B cell (primary cell): ENCODE results near the gene ZNF441. TPM values are rescaled to one million over a fixed set of nuclear protein-coding genes. Genes with fewer than 3 reads are reported as not detected.

Source experiments
- ATAC-seq: fragments of 200-7000 bp; cut with Tn5 transposase; one replicate; pipeline ENCODE4 v1.10.0; 2021; ENCODE audit warnings: low read depth, mild to moderate bottlenecking, moderate number of reproducible peaks, moderate library complexity
- CTCF ChIA-PET: fragments of 350-600 bp; sonication (Branson Sonifier 250); formaldehyde crosslinking; loops from one replicate; lab custom pipeline; 2021; ENCODE audit warnings: antibody characterized with exemption, inconsistent platforms; lab: Charles Lee
- POLR2A ChIA-PET: fragments of 350-600 bp; sonication (Branson Sonifier 250); formaldehyde crosslinking; loops from one replicate; lab custom pipeline; 2021; ENCODE audit warnings: antibody characterized with exemption; lab: Charles Lee
- DNase-seq: peaks from one replicate; pipeline ENCODE4 v3.0.0; 2013
- H2AFZ ChIP-seq: 2 replicates; pipeline ENCODE4 v1.6.1; 2012; ENCODE audit warnings: mild to moderate bottlenecking, low read depth, low read length; ENCODE audit not compliant: insufficient read depth, poor library complexity, severe bottlenecking
- H3K27ac ChIP-seq, 2 donors: 1 replicate in 1 of 2; 2 replicates in 1 of 2; pipeline ENCODE4 v1.5.1; 2012 to 2013; ENCODE audit warnings: low read length in 2 of 2, mild to moderate bottlenecking in 2 of 2, moderate library complexity in 1 of 2
- H3K27me3 ChIP-seq, 4 experiments: fragments of 200-600 bp in 1 of 4; sonication (generic) in 1 of 4; replicated peaks in 1 of 4; 1 replicate in 2 of 4; 2 replicates in 2 of 4; pipeline versions ENCODE4 v1.6.1 to v1.7.0; 2013 to 2016; ENCODE audit warnings: low read length in 3 of 4, mild to moderate bottlenecking in 2 of 4, mixed read lengths in 1 of 4, moderate library complexity in 1 of 4; ENCODE audit not compliant: insufficient read depth in 4 of 4, control insufficient read depth in 3 of 4; ENCODE audit errors: control extremely low read depth in 1 of 4
- H3K36me3 ChIP-seq, 2 experiments: replicated peaks in 1 of 2; 1 replicate in 1 of 2; 2 replicates in 1 of 2; pipeline versions ENCODE4 v1.6.1 to v1.7.1; 2013; ENCODE audit warnings: low read length in 1 of 2; ENCODE audit not compliant: insufficient read depth in 2 of 2, control insufficient read depth in 1 of 2; ENCODE audit errors: control extremely low read depth in 1 of 2, extremely low read depth in 1 of 2
- H3K4me1 ChIP-seq, 2 donors: fragments of 200-600 bp in 1 of 2; sonication (generic) in 1 of 2; 1 replicate in 1 of 2; 2 replicates in 1 of 2; pipeline versions ENCODE4 v1.5.1 to v1.6.1; 2013 to 2017; ENCODE audit warnings: low read length in 2 of 2; ENCODE audit not compliant: control insufficient read depth in 2 of 2, insufficient read depth in 2 of 2
- H3K4me2 ChIP-seq: replicated peaks from 2 replicates; pipeline ENCODE3; 2012; ENCODE audit warnings: mild to moderate bottlenecking, low read depth, low read length; ENCODE audit not compliant: poor library complexity, severe bottlenecking
- H3K4me3 ChIP-seq, 5 experiments: fragments of 200-600 bp in 1 of 5; sonication (generic) in 1 of 5; 1 replicate in 3 of 5; 2 replicates in 2 of 5; pipeline versions ENCODE4 v1.5.1 to v1.7.0; 2011 to 2016; ENCODE audit warnings: low read length in 4 of 5, mild to moderate bottlenecking in 4 of 5, low read depth in 2 of 5, control low read depth in 1 of 5, moderate library complexity in 1 of 5; ENCODE audit not compliant: insufficient read depth in 1 of 5; ENCODE audit errors: control extremely low read depth in 1 of 5, extremely low read depth in 1 of 5
- H3K79me2 ChIP-seq: fragments of 200-600 bp; sonication (generic); one replicate; pipeline ENCODE4 v1.6.0; 2016; ENCODE audit warnings: low read length; ENCODE audit not compliant: control insufficient read depth, insufficient read depth
- H3K9ac ChIP-seq: fragments of 200-600 bp; sonication (generic); 2 replicates; pipeline ENCODE4 v1.6.1; 2017; ENCODE audit warnings: mild to moderate bottlenecking, low read length, moderate library complexity
- H3K9me3 ChIP-seq, 3 donors: one replicate each; pipeline versions ENCODE4 v1.6.1 to v1.7.1; 2013; ENCODE audit warnings: low read length in 2 of 3; ENCODE audit not compliant: control insufficient read depth in 2 of 3, insufficient read depth in 1 of 3; ENCODE audit errors: control extremely low read depth in 1 of 3
- H4K20me1 ChIP-seq: 2 replicates; pipeline ENCODE4 v1.6.0; 2012; ENCODE audit warnings: mild to moderate bottlenecking, low read length; ENCODE audit not compliant: insufficient read depth, control insufficient read depth, poor library complexity, severe bottlenecking
- H3K27ac Mint-ChIP-seq: one replicate; pipeline ENCODE4 v1.8.0; 2021; ENCODE audit warnings: mixed read lengths
- H3K27me3 Mint-ChIP-seq: one replicate; pipeline ENCODE4 v1.8.0; 2021; ENCODE audit warnings: mixed read lengths
- H3K4me1 Mint-ChIP-seq: one replicate; pipeline ENCODE4 v1.8.0; 2021; ENCODE audit warnings: mixed read lengths
- H3K4me3 Mint-ChIP-seq: one replicate; pipeline ENCODE4 v1.8.0; 2021; ENCODE audit warnings: mixed read lengths
- H3K9me3 Mint-ChIP-seq: one replicate; pipeline ENCODE4 v1.8.0; 2022; ENCODE audit warnings: mixed read lengths; ENCODE audit not compliant: insufficient read depth
- CTCF ChIP-seq: fragments of 200-600 bp; IDR thresholded peaks from one replicate; pipeline ENCODE4 v1.8.0; 2022; ENCODE audit warnings: antibody characterized with exemption, mild to moderate bottlenecking
- EZH2 ChIP-seq: IDR thresholded peaks from 2 replicates; pipeline ENCODE4 v1.6.1; 2012; ENCODE audit warnings: borderline replicate concordance, low read depth, mild to moderate bottlenecking, moderate library complexity, low read length; ENCODE audit not compliant: insufficient read depth, poor library complexity, severe bottlenecking
- WGBS: methylation state at CpG from one replicate; pipeline ENCODE4 v1.1.5; 2013; ENCODE audit warnings: missing lambda C conversion rate; ENCODE audit not compliant: insufficient coverage; 5-methylcytosine and 5-hydroxymethylcytosine counted together
- intact Hi-C: fragments of 100-400 bp; cut with micrococcal nuclease; formaldehyde crosslinking; loops from one replicate; pipeline ENCODE4 v1.10.0; 2022
- polyA plus RNA-seq: library from polyadenylated mRNA; depleted of rRNA; stranded (reverse); fragments of >200 nt; gene quantifications from 2 replicates; pipeline ENCODE4 v1.2.3, GENCODE V29; 2012
- total RNA-seq, 2 donors: library from RNA; stranded (reverse); fragments of 120-200 nt in 1 of 2; gene quantifications; 1 replicate in 1 of 2; 2 replicates in 1 of 2; pipeline versions ENCODE4 v1.2.3 to v1.2.4, GENCODE V29; 2013 to 2022

ZNF441 gene
- total and polyA plus RNA-seq, 2 donors (not counting 1 experiment from before 2014, with no cell fraction given) = 7.4 to 43.5 TPM

- Histone ChIP-seq H3K36me3 (peaks cover 4 to 29% of the 10 kb centered on the region in 2 experiments), H2AFZ (no peak overlapping the region), H3K27ac (no peak overlapping the region), H3K4me1 (no peaks in the 10 kb centered on the region), H3K4me2 (no peak overlapping the region), H3K27me3 (no peaks in the 10 kb centered on the region), H3K9ac (no peak overlapping the region), H3K79me2 (peaks cover 5% of the 10 kb centered on the region), H4K20me1 (no peaks in the 10 kb centered on the region), H3K4me3 (no peak overlapping the region), H3K9me3 (peaks cover 5 to 35% (median 20%) of the 10 kb centered on the region in 3 donors)
- Mint-ChIP-seq H3K4me3 (no peak overlapping the region), H3K4me1 (peaks cover 5% of the 10 kb centered on the region), H3K27me3 (no peaks in the 10 kb centered on the region), H3K27ac (no peak overlapping the region), H3K9me3 (peaks cover 13% of the 10 kb centered on the region)
- ATAC-seq (no peak), DNase-seq (no peak)
- ChIA-PET CTCF (interaction anchor here (0.7 kb wide), 1 partner anchor 14 kb away, joined by 3 read pairs; the partner anchor contains the start of gene ZNF439), POLR2A (no interaction called here)
- WGBS = no CpG with 5 or more reads among the region's 2 CpGs
- TF ChIP-seq EZH2 (no peak), CTCF (no peak)
- intact Hi-C loops = no loop called here
Observed at GRCh38 chr19:11833541-11833940, 66.7 kb downstream of the ZNF441 start.

Other genes starting within 250 kb of the ZNF441 start
- gene ECSIT, start 237.9 kb upstream of the ZNF441 start, total RNA-seq = 45.6 and 56.7 TPM in 2 replicates
- gene ECSIT, start 237.9 kb upstream of the ZNF441 start, polyA plus RNA-seq = 57.8 and 63.1 TPM in 2 replicates
- gene CNN1, start 228.1 kb upstream of the ZNF441 start, total RNA-seq = not detected in 2 replicates
- not detected in 2 replicates for gene CNN1, start 228.1 kb upstream of the ZNF441 start, polyA plus RNA-seq
- 69.5 and 70.9 TPM in 2 replicates for gene ELOF1, start 207.8 kb upstream of the ZNF441 start, total RNA-seq
- 64.1 and 76.2 TPM in 2 replicates for gene ELOF1, start 207.8 kb upstream of the ZNF441 start, polyA plus RNA-seq
- gene ACP5, start 189.4 kb upstream of the ZNF441 start, total RNA-seq = 151 and 158 TPM in 2 replicates
- 152 and 169 TPM in 2 replicates for gene ACP5, start 189.4 kb upstream of the ZNF441 start, polyA plus RNA-seq
- 24.7 and 26.2 TPM in 2 replicates for gene ZNF627, start 169.5 kb upstream of the ZNF441 start, total RNA-seq
- gene ZNF627, start 169.5 kb upstream of the ZNF441 start, polyA plus RNA-seq = 8.8 and 9.6 TPM in 2 replicates
- 4.2 and 5.1 TPM in 2 replicates for gene ZNF823, start 28.1 kb upstream of the ZNF441 start, total RNA-seq
- 1.1 and 1.8 TPM in 2 replicates for gene ZNF823, start 28.1 kb upstream of the ZNF441 start, polyA plus RNA-seq
- 1.7 and 2.4 TPM in 2 replicates for gene ZNF491, start 31.5 kb downstream of the ZNF441 start, total RNA-seq
- 0.57 and 0.65 TPM in 2 replicates for gene ZNF491, start 31.5 kb downstream of the ZNF441 start, polyA plus RNA-seq
- gene ZNF440, start 47.3 kb downstream of the ZNF441 start, total RNA-seq = 22.4 and 23.4 TPM in 2 replicates
- gene ZNF440, start 47.3 kb downstream of the ZNF441 start, polyA plus RNA-seq = 3.4 and 4.3 TPM in 2 replicates
- 48.6 and 52.3 TPM in 2 replicates for gene ZNF439, start 81.7 kb downstream of the ZNF441 start, total RNA-seq
- gene ZNF439, start 81.7 kb downstream of the ZNF441 start, polyA plus RNA-seq = 19.7 and 27.8 TPM in 2 replicates
- 2.1 and 4.8 TPM in 2 replicates for gene ZNF69, start 120.8 kb downstream of the ZNF441 start, total RNA-seq
- gene ZNF69, start 120.8 kb downstream of the ZNF441 start, polyA plus RNA-seq = 0.69 and 0.92 TPM in 2 replicates
- gene ZNF700, start 158.1 kb downstream of the ZNF441 start, total RNA-seq = 34.9 and 40.5 TPM in 2 replicates
- gene ZNF700, start 158.1 kb downstream of the ZNF441 start, polyA plus RNA-seq = 14.3 and 16.8 TPM in 2 replicates
- 14.2 and 16.6 TPM in 2 replicates for gene ZNF763, start 198.0 kb downstream of the ZNF441 start, total RNA-seq
- 3.0 and 4.5 TPM in 2 replicates for gene ZNF763, start 198.0 kb downstream of the ZNF441 start, polyA plus RNA-seq